NCI-H1092 (cell line): ENCODE measurements around the gene NINJ1.
"Not testable (repeated sequence)": the region's sequence is repeated elsewhere in the genome, so short reads cannot be mapped to it uniquely, and the experiment has no call there.

Experiments
- DNase-seq: peaks from one replicate; lab custom pipeline; 2025; lab: John Stamatoyannopoulos, UW

Gene NINJ1

GRCh38 chr9:93118863-93119702 is 15.0 kb downstream of the NINJ1 start:
- DNase-seq: no peak

GRCh38 chr9:93117924-93118862 is 15.9 kb downstream of the NINJ1 start:
- DNase-seq: no peak

- not testable (repeated sequence) for DNase-seq
Observed at GRCh38 chr9:93117521-93117920, 16.5 kb downstream of the NINJ1 start.

GRCh38 chr9:93116072-93116961 is 17.7 kb downstream of the NINJ1 start:
- no peak for DNase-seq

- DNase-seq: no peak
Observed at GRCh38 chr9:93115486-93116071, 18.5 kb downstream of the NINJ1 start.

GRCh38 chr9:93114984-93115335 is 19.1 kb downstream of the NINJ1 start:
- DNase-seq: no peak

- DNase-seq: no peak
Observed at GRCh38 chr9:93114169-93114983, 19.7 kb downstream of the NINJ1 start.

GRCh38 chr9:93112864-93113389 is 21.1 kb downstream of the NINJ1 start:
- no peak for DNase-seq

GRCh38 chr9:93112116-93112863 is 21.8 kb downstream of the NINJ1 start:
- no peak for DNase-seq

- DNase-seq: no peak
Observed at GRCh38 chr9:93111371-93112115, 22.5 kb downstream of the NINJ1 start.

GRCh38 chr9:93111001-93111370 is 23.1 kb downstream of the NINJ1 start:
- no peak for DNase-seq

GRCh38 chr9:93110311-93110855 is 23.7 kb downstream of the NINJ1 start:
- no peak for DNase-seq

- DNase-seq: no peak
Observed at GRCh38 chr9:93108291-93109041, 25.6 kb downstream of the NINJ1 start.

- no peak for DNase-seq
Observed at GRCh38 chr9:93107825-93108161, 26.3 kb downstream of the NINJ1 start.

GRCh38 chr9:93107151-93107824 is 26.8 kb downstream of the NINJ1 start:
- no peak for DNase-seq

- no peak for DNase-seq
Observed at GRCh38 chr9:93105620-93106019, 28.4 kb downstream of the NINJ1 start.

GRCh38 chr9:93101086-93101485 is 33.0 kb downstream of the NINJ1 start:
- DNase-seq: not testable (repeated sequence)

GRCh38 chr9:93100276-93100636 is 33.8 kb downstream of the NINJ1 start:
- no peak for DNase-seq
